Mesodermal cell (in vitro differentiated cells): ENCODE measurements around the gene GOLGA6L2.
"Not testable (repeated sequence)": the region's sequence is repeated elsewhere in the genome, so short reads cannot be mapped to it uniquely, and the experiment has no call there.

ENCODE experiments used
- H3K27ac ChIP-seq: 2 replicates; pipeline ENCODE4 v1.7.0; 2013; ENCODE audit warnings: mild to moderate bottlenecking, low read depth, low read length, moderate library complexity; ENCODE audit not compliant: severe bottlenecking
- H3K36me3 ChIP-seq: 2 replicates; pipeline ENCODE4 v1.7.1; 2013; ENCODE audit warnings: mild to moderate bottlenecking, low read length, moderate library complexity; ENCODE audit not compliant: control insufficient read depth, insufficient read depth
- H3K4me1 ChIP-seq: one replicate; pipeline ENCODE4 v1.7.1; 2013; ENCODE audit warnings: mild to moderate bottlenecking, low read length; ENCODE audit not compliant: insufficient read depth, control insufficient read depth, poor library complexity, severe bottlenecking
- H3K4me3 ChIP-seq: 2 replicates; pipeline ENCODE4 v1.7.0; 2013; ENCODE audit warnings: low read length, control low read depth, mild to moderate bottlenecking; ENCODE audit not compliant: insufficient read depth, poor library complexity, severe bottlenecking; ENCODE audit errors: extremely low read depth
- H3K9me3 ChIP-seq: 2 replicates; pipeline ENCODE4 v1.7.1; 2013; ENCODE audit warnings: mild to moderate bottlenecking, low read length, moderate library complexity; ENCODE audit not compliant: control insufficient read depth
- WGBS, 2 experiments: methylation state at CpG; one replicate each; pipeline ENCODE4 v1.1.5; 2013; ENCODE audit warnings: missing lambda C conversion rate in 2 of 2; ENCODE audit not compliant: insufficient coverage in 2 of 2; 5-methylcytosine and 5-hydroxymethylcytosine counted together

The GOLGA6L2 gene

GRCh38 chr15:23446215-23447106, 582 bp downstream of the GOLGA6L2 start:
- H3K36me3 ChIP-seq = no peaks in the 10 kb centered on the region
- peaks cover 4% of the 10 kb centered on the region for H3K9me3 ChIP-seq
- no peak overlapping the region for H3K4me3 ChIP-seq
- no peak overlapping the region for H3K27ac ChIP-seq
- no peaks in the 10 kb centered on the region for H3K4me1 ChIP-seq
- 78 to 86% methylated on average over 7 to 14 of the region's 15 CpGs for WGBS, 2 experiments

DNA sequence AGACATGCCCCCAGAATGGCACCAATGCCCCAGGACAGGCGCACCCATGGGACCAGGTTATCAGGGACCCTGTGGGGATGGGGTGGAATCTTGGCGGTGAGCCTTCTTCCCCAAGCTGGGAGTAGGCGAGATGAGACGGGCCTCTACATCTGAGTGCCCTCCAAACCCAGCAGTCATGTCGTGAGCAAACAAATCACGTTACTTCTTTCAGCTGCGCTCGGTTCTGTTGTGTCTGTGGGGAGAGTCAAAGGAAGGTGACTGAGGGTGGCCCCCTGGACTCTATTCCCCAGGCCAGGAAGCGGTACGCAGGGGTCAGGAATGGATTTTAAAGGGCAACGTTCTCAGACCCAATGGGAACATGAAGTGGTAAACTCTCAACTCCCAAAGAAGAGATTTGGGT, 2.8 kb downstream of the GOLGA6L2 start:
- Histone ChIP-seq H3K4me3 (no peak overlapping the region), H3K36me3 (no peaks in the 10 kb centered on the region), H3K4me1 (no peaks in the 10 kb centered on the region), H3K9me3 (peaks cover 10% of the 10 kb centered on the region), H3K27ac (no peak overlapping the region)
- WGBS, 2 experiments = 85 to 94% methylated on average over 7 to 10 of the region's 11 CpGs

GRCh38 chr15:23441204-23441603, 5.8 kb downstream of the GOLGA6L2 start:
- WGBS, 2 experiments = 81 to 89% methylated on average over 12 to 13 of the region's 13 CpGs
- Histone ChIP-seq H3K9me3 (peaks cover 10% of the 10 kb centered on the region), H3K36me3 (no peaks in the 10 kb centered on the region), H3K4me1 (no peaks in the 10 kb centered on the region), H3K4me3 (no peak overlapping the region), H3K27ac (no peak overlapping the region)

- Histone ChIP-seq H3K9me3 (peaks cover 10% of the 10 kb centered on the region), H3K27ac (no peak overlapping the region), H3K36me3 (no peaks in the 10 kb centered on the region), H3K4me3 (no peak overlapping the region), H3K4me1 (no peaks in the 10 kb centered on the region)
- 83 to 90% methylated on average over 10 of the region's 10 CpGs for WGBS, 2 experiments
These were observed 6.4 kb downstream of the GOLGA6L2 start for GRCh38 chr15:23440596-23440995.

GRCh38 chr15:23439513-23439912, 7.5 kb downstream of the GOLGA6L2 start:
- 62 to 67% methylated on average over 6 of the region's 7 CpGs for WGBS, 2 experiments
- H3K36me3 ChIP-seq = no peaks in the 10 kb centered on the region
- H3K4me3 ChIP-seq = no peak overlapping the region
- no peaks in the 10 kb centered on the region for H3K4me1 ChIP-seq
- H3K9me3 ChIP-seq = peaks cover 10% of the 10 kb centered on the region
- H3K27ac ChIP-seq = no peak overlapping the region

DNA sequence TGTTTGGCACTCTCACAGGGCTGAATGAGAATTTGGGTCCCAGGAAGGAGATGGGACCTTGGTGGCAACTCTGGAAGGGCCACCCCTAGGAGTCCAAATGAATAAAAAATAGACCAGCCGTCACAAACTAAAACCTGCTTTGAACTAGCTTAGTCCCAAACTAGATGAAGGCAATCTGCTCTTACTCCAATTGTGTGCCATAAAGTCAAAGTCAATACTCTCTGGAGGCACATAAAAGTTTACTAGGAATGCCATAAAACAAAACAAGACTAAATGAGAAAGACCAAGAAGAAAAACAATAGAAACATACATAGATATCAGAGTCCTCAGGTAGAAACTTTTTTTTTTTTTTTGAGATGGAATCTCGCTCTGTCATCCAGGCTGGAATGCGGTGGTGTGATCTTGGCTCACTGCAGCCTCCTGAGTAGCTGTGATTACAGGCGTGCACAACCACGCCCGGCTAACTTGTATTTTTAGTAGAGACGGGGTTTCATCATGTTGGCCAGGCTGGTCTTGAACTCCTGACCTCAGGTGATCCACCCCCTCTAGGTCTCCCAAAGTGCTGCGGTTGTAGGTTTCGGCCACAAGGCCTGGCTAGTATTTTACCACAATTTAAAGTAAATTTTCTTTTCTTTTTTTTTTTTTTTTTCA, 8.1 kb downstream of the GOLGA6L2 start:
- H3K36me3 ChIP-seq = no peaks in the 10 kb centered on the region
- peaks cover 10% of the 10 kb centered on the region for H3K9me3 ChIP-seq
- H3K4me3 ChIP-seq = no peak overlapping the region
- H3K27ac ChIP-seq = no peak overlapping the region
- no peaks in the 10 kb centered on the region for H3K4me1 ChIP-seq
- 67 to 94% methylated on average over 5 to 6 of the region's 9 CpGs for WGBS, 2 experiments

- 100% methylated on average over 2 of the region's 2 CpGs; no CpG with 5 or more reads in 1 of the 2 experiments for WGBS, 2 experiments
- Histone ChIP-seq H3K9me3 (peaks cover 10% of the 10 kb centered on the region), H3K4me3 (no peak overlapping the region), H3K36me3 (no peaks in the 10 kb centered on the region), H3K27ac (no peak overlapping the region), H3K4me1 (no peaks in the 10 kb centered on the region)
These were observed 9.4 kb downstream of the GOLGA6L2 start for GRCh38 chr15:23437673-23438072.

- H3K9me3 ChIP-seq = peaks cover 10% of the 10 kb centered on the region
- WGBS, 2 experiments = 68 to 78% methylated on average over 5 to 7 of the region's 9 CpGs
- H3K36me3 ChIP-seq = no peaks in the 10 kb centered on the region
- no peaks in the 10 kb centered on the region for H3K4me1 ChIP-seq
- no peak overlapping the region for H3K4me3 ChIP-seq
- H3K27ac ChIP-seq = no peak overlapping the region
These were observed 9.9 kb downstream of the GOLGA6L2 start for GRCh38 chr15:23437146-23437545.

DNA sequence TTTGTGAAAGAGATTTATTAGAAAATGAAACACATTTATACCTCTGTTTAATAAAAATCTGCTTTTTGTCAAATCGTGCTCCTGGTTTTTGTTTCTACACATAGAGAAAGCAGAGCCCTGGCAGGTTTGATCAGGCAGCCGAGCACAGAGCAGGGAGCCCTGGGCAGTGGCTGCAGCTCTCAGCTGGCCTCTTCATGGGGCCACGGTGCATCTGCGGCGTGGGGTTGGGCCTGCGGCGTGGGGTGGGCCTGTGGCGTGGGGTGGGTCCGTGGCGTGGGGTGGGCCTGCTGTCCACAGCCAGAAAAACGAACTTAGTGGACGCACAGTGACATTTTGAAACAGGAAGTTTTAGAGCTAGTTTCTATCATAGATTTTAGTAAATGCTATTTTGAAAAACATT, 10.6 kb downstream of the GOLGA6L2 start:
- Histone ChIP-seq H3K4me3 (no peak overlapping the region), H3K27ac (no peak overlapping the region), H3K36me3 (no peaks in the 10 kb centered on the region), H3K4me1 (no peaks in the 10 kb centered on the region), H3K9me3 (peaks cover 10% of the 10 kb centered on the region)
- WGBS, 2 experiments = 80 to 81% methylated on average over 5 to 10 of the region's 12 CpGs

GRCh38 chr15:23434699-23435098, 12.3 kb downstream of the GOLGA6L2 start:
- not testable (repeated sequence) for H3K4me1 ChIP-seq, H3K36me3 ChIP-seq, H3K9me3 ChIP-seq, H3K4me3 ChIP-seq, H3K27ac ChIP-seq
- 77 to 80% methylated on average over 1 to 2 of the region's 2 CpGs for WGBS, 2 experiments

GRCh38 chr15:23425327-23425726, 21.7 kb downstream of the GOLGA6L2 start:
- not testable (repeated sequence) for H3K36me3 ChIP-seq, H3K4me3 ChIP-seq, H3K9me3 ChIP-seq, H3K27ac ChIP-seq, H3K4me1 ChIP-seq
- WGBS, 2 experiments = 91 to 100% methylated on average over 3 to 4 of the region's 8 CpGs
